HG03025 (cell line): ENCODE measurements around the gene AK8.

Experiments
- ATAC-seq: cut with Tn5 transposase; IDR thresholded peaks from one replicate; pipeline ENCODE4 v1.9.1; 2021; ENCODE audit warnings: mild to moderate bottlenecking, moderate library complexity; ENCODE audit not compliant: unreplicated experiment, low FRiP score

Gene AK8

DNA sequence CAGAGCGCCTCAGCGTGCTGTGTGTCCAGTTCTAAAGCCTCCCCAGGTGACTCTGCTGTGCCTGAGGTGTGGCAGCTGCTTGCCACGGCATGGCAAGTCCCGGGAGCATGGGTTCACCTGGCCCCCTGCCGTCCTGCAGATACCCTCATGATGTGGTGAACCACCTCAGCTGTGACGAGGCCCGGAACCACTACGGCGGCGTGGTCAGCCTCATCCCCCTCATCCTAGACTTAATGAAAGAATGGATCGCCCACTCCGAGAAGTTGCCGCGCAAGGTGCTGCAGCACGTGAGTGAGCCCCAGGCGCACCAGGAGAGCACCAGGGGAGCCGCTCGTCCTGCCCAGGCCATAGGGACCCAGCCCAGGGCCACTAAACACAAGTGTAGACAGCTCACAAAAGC is 10.1 kb upstream of the AK8 start:
- no peak for ATAC-seq

GRCh38 chr9:132887181-132888120 is 9.4 kb upstream of the AK8 start:
- no peak for ATAC-seq

DNA sequence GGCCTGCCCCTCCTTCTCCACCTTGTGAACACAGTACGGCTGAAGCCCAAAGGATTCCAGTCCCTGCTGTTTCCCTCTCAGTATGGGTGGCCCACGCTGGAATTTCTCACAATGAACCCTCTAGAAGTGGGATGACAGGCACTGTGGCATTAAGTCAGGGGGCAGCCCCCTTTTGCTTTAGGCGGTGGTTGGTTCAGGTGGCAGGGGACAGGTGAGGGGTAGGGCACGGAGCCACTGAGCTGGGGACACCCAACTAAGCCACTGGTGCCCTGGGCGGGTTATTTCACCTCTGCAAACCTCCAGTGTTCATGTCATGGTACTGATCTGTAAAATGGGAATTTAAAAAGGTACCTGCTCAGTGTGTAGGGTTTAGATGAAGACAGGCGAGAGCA is 8.2 kb upstream of the AK8 start:
- no peak for ATAC-seq

DNA sequence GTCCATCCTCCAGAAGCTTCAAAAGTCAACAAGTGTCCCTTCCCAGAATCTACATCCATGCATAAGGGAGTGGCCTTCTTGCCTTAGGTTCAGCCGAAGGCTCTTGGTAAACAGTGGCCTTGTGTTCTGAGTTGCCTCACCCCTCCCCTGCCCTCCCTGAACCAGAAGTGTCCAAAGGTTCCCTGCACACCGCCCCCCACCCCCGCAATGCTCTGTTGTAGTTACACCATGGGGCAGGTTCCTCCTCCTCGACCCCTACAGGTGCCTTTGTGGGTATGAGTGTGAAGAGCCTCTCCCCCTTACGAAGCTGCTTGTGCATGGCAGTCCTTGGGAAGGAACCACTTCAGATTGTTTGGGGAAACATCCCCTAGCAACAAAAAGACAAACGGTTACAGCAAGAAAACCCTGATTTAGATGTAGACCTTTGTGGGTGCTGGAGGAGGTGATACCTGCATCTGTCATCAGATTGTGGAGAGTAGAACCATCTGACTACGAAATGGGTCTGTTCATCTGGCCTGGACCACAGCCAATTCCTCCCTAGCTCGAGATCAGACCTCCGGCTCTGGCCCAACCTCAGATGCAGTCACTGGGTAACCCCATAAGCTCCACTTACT is 7.7 kb upstream of the AK8 start:
- no peak for ATAC-seq

DNA sequence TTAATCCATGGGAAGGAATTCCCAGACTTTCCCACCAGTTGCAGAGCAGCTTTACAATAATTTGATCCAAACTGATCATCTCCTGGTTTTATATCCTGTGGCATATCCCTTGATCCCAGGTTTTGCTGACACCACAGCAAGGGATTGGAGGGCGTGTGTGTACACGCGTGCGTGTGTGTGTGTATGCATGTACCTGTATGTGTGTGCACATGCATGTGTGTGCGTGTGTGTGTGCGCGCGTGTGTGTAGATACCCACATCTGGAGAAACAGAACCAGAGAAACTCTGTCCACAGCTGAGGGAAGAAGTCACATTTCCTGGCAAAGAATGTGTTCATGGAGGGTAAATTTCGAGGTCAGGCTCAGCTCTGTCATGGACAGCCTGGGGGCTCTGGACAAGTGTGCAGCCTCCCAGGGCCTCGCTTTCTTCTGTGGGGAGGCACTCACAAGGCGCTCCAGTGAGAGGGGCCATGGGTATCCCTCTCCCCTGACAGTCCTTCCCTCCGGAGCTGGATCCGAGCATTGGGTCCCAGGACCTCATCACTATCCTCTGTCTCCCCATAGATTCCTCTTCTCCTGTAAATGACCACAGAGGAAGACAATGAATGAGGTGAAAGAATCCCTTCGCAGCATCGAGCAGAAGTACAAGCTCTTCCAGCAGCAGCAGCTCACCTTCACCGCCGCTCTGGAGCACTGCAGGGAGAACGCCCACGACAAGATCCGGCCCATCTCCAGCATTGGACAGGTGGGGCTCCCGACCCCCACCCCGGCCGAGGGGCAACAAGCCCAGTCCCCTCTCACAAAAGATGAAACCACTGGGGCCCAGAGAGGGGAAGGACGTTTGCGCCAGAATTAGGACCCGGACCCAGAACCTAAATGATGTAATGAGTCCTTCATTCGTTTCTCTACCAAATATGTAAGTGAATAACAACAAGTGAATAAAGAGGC is 5.5 kb upstream of the AK8 start:
- no peak for ATAC-seq

- no peak for ATAC-seq
Measured at GRCh38 chr9:132882616-132883015, 4.5 kb upstream of the AK8 start.

DNA sequence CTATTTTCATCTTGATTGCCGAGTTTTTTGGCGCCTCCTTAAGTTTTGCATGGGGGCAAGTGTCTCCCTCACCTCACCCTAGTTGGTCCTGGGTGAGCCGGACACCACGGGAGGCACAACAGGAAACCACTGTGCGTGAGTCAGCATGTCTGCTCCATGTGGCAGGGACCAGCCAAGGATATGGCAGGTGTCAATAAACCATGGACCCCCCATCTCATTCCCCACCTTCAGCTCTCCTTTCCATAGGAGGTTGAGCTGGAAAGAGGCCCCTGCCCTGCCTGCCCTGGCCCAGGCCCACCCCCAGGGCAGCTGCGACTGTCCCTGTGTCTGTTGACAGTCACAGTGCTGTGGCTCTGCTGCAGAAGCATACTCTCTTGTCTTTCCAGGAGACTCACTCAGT is 3.7 kb upstream of the AK8 start:
- ATAC-seq, result no peak

- ATAC-seq, result no peak
Measured at GRCh38 chr9:132880324-132880661, 2.2 kb upstream of the AK8 start.

GRCh38 chr9:132879457-132880323 is 1.6 kb upstream of the AK8 start:
- no peak for ATAC-seq

- no peak for ATAC-seq
Measured at GRCh38 chr9:132878695-132879456, 792 bp upstream of the AK8 start, which contains the start of gene SPACA9. Gene SPACA9, plus strand, starts transcription at chr9:132878898. Its CDS starts 5,050 bp downstream, at chr9:132883948.

DNA sequence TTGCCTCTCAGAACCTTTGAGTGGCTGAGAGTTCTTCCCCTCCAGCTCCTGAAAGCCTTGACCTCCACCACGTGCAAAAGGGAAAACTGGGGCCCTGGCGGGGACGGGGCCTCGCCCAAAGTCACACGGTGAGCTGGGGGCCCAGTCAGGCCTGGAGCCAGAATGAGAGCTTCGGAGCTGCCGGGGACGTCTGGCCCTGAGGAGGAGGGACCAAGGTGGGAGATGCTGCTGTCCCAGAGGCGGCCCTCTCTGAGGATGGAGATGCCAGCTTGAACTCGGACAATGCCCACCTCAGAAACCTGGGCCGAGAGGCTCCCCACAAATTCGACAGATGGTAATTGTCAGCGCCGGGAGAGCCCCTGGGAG is 643 bp downstream of the AK8 start:
- ATAC-seq, result no peak

DNA sequence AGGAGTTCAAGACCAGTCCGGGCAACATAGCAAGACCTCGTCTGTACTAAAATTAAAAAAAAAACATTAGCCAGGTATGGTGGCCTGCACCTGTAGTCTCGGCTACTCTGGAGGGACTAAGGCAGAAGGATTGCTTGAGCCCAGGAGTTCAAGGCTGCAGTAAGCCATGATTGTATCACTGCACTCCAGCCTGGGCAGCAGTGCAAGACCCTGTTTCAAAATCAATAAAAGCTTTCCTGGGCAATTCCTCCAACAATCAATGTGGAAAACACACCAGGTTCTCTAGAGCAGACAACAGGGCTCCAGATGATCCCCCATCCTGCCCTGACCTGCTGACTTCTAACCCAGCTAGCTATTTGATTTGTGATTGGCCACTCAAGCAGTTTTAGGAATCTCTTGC is 1.2 kb downstream of the AK8 start:
- ATAC-seq, result no peak

- no peak for ATAC-seq
Measured at GRCh38 chr9:132875159-132875558, 2.9 kb downstream of the AK8 start.

DNA sequence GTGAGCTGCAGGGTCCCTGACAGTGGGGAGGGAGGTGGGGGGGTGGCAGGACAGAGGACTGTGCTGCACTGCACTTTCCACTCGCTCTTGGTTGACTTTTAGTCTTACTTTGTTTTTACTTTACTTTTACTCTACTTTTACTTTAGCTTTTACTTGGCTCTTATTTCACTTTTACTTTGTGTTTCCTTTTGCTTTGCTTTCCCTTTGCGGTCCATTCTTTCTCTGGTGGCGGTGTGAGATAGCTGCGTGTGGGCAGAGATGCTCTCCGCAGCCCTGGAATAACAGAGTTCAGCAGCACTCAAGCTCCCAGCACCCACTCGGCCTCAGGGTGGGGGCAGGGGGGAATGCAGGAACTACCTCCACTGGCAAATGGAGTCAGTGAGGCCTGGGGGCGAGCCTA is 4.7 kb downstream of the AK8 start:
- ATAC-seq, result no peak

GRCh38 chr9:132869266-132869665 is 8.8 kb downstream of the AK8 start:
- ATAC-seq, result no peak

DNA sequence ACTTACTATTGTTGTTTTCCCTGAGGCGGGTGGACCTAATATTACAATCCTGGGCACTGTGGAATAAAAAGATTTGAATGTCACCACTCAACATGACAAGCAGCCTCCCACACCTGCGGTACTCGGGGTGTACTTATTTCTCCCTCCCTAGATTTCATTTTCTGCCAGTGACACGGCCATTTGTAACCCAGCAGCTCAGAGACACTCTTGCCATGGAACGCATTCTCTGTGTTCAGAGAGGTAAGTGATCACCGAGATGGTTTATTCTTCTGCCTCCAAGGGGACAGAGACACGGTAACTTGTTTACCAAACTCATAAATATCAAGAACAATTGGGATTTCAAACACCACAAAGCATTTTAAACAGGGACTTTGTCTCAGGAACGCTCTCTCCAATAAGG is 11.2 kb downstream of the AK8 start:
- no peak for ATAC-seq

- ATAC-seq, result no peak
Measured at GRCh38 chr9:132864691-132865090, 13.4 kb downstream of the AK8 start.

DNA sequence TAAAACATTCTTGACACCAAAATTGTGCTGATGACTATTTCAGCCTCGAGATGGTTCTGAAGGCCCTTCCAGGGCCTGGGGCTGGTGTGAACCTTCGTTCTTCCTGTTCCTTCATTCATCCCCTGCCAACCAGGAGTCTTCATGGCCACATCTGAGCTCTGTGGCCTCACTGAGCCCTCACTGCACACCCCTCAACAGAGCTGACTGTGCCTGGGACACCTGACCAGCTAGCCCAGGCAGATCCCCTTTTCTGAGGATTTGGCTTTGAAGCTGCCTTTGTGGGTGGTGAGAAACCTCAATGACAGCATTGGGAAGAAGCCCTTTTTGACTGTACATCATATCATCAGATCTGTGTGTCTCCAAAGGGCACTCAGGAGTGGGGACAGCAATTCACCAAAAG is 13.8 kb downstream of the AK8 start:
- ATAC-seq, result no peak

- no peak for ATAC-seq
Measured at GRCh38 chr9:132863096-132863495, 15.0 kb downstream of the AK8 start.
